ENCODE data around the gene NMUR1. TPM values are rescaled to one million over a fixed set of nuclear protein-coding genes. Genes with fewer than 3 reads are reported as not detected.

The NMUR1 gene
- total RNA-seq, 4 donors from 2014 or later, result 0.51 to 10.2 (median 2.5) TPM

- no peak for TF ChIP-seq CTCF (IDR thresholded peaks at IDR 0.05; ENCODE audit: low read depth)
Observed at GRCh38 chr2:231488331-231488730, 41.9 kb downstream of the NMUR1 start.

GRCh38 chr2:231486851-231487596, 43.2 kb downstream of the NMUR1 start:
- TF ChIP-seq CTCF (IDR thresholded peaks at IDR 0.05; ENCODE audit: low read depth), result no peak

- TF ChIP-seq CTCF (IDR thresholded peaks at IDR 0.05; ENCODE audit: low read depth), result no peak
Observed at GRCh38 chr2:231483398-231484329, 46.6 kb downstream of the NMUR1 start.

GRCh38 chr2:231482806-231483391, 47.3 kb downstream of the NMUR1 start:
- TF ChIP-seq CTCF (IDR thresholded peaks at IDR 0.05; ENCODE audit: low read depth), result no peak

- TF ChIP-seq CTCF (IDR thresholded peaks at IDR 0.05; ENCODE audit: low read depth), result no peak
Observed at GRCh38 chr2:231480781-231481180, 49.5 kb downstream of the NMUR1 start.

- TF ChIP-seq CTCF (IDR thresholded peaks at IDR 0.05; ENCODE audit: low read depth), result no peak
Observed at GRCh38 chr2:231479455-231479854, 50.8 kb downstream of the NMUR1 start.

GRCh38 chr2:231476920-231477319, 53.3 kb downstream of the NMUR1 start:
- no peak for TF ChIP-seq CTCF (IDR thresholded peaks at IDR 0.05; ENCODE audit: low read depth)

Data from subcutaneous adipose tissue (tissue), 4 donors.